Activated CD8-positive, alpha-beta memory T cell treated with anti-CD3 and anti-CD28 coated beads for 4 hours (primary cell): ENCODE data around the gene UNC79.
"Not testable (repeated sequence)": the region's sequence is repeated elsewhere in the genome, so short reads cannot be mapped to it uniquely, and the experiment has no call there.

ENCODE experiments used
- DNase-seq, 2 donors: peaks; one replicate each; pipeline ENCODE4 v3.0.0-alpha.2; 2020; ENCODE audit warnings: low read depth in 2 of 2

The UNC79 gene

DNA sequence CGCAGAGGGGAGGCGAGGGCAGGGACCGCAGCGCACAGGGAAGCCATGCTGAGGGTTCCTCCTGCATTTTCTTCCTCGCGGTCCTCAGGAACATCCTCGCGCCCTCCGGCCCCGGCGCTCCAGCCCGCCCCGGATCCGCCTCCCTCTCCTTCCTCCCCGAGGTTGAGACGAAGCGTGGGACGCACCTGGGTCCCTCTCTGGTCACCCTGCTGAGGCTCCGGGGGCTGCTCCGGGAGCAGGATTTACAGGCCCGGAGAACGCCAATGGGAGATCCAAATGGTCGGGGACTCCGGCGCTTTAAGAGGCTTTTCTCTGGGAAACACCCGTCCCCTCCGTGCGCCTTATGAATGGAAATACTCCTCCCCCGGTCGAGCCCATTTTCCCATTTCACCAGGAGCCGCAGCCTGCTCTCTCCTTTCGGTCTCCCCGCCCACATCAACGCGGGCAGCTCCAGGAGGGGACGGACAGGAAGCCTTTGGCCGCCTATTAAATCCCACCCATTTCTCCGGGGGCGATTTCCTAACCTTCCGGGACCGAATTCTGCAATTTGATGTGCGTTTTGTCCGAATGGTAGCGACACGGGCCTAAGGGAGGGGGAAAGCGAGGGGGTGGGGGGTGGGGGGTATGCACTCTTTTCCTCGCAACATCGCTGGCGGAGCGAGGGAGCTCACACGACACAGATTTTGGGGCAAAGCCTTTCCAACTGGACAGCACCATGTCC, at the start of gene UNC79:
Gene UNC79, plus strand, starts transcription at position 625 of the 721 bp plus-strand sequence. Its CDS starts 91 bp downstream, at position 716.
- DNase-seq, result no peak

DNA sequence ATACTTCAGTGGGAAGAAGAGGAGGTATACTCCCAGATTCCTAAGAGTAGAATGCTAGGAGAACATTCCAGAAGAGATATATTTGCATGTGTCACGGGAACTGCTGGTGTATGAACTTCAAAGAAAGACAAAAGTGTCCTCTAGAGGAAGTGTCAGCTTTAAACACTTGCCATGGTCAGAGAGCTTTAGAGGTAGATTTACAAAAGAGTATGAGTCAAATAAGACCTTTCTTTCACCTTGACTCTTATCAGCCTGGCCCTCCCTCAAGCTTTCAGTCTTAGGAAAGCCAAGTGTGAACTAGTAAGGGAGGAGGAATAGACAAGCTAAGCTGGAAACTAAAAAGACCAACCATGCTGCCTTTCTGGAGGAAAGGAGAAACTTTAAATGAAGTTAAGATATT, 49.1 kb upstream of the UNC79 start:
- DNase-seq, result no peak

DNA sequence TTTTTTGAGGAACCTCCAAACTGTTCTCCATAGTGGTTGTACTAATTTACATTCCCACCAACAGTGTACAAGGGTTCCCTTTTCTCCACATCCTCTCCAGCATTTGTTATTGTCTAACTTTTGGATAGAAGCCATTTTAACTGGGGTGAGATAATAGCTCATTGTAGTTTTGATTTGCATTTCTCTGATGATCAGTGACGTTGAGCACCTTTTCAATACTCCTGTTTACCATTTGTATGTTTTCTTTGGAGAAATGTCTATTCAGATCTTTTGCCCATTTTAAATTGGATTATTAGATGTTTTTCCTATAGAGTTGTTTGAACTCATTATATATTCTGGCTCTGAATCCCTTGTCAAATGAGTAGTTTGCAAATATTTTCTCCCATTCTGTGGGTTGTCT, 46.5 kb upstream of the UNC79 start:
- not testable (repeated sequence) for DNase-seq

DNA sequence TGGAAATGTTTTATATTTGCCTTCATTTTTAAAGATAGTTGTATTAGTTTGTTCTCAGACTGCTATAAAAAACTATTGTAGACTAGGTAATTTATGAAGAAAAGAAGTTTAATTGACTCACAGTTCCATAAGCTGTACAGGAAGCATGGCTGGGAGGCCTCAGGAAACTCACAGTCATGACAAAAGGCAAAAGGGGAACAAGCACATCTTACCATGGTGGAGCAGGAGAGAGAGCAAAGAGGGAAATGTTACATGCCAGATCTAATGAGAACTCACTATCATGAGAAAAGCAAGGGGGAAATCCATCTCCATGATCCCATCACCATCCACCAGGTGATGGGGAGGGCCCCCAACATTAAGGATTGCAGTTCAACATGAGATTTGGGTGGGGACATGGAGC, 35.5 kb upstream of the UNC79 start:
- DNase-seq, result no peak

DNA sequence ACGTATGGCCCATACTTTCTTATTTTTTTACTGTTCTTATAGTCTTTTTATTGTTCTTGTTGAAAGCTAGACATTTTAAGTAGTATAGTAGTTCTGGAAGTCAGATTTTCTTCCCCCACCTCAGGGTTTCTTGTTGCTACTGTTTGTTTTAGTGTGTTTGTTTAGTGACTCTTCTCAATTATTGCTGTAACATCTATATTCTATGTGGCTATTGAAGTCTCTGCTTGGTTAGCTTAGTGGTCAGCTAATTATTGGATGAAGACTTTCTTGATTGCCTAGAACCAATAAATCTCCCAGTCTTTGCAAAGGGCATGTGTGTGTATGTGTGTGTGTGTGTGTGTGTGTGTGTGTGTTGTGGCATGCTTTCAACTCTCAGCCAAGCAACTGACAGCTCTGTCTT, 34.3 kb upstream of the UNC79 start:
- no peak for DNase-seq

DNA sequence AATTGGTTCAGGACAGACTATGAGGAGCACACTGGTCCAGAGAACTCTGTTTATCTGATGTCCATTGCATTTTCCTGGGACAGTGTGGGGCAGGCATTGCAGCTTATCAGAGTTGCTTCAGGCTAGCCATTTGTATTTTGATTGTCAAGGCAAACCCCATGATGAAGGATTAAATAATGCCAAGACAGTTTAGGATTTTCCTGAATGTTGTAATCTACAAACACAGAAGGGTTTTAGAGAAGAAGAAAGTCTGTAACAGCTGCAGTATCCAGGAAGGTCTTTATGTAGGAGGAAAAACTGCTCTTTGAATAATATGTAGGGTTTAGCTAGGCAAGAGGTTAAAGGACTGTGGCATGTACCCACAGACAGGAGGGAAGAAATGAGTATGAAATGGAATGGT, 32.2 kb upstream of the UNC79 start:
- no peak for DNase-seq

DNA sequence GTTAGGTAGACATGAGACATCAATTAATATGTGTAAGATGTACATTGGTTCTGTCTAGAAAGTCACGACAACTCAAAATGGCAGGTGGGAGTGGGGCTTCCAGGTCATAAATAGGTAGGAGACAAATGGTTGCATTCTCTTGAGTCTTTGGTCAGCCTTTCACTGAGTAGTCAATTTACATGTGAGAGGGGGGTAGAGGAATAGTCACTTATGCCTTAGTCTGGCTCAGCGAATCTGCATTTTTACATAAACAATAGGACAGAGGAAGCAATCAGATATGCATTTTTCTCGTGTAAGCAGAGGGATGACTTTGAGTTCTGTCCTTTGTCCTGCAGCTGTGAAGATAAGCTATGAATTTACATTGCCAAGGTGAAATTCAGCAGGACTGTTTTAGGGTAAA, 27.8 kb upstream of the UNC79 start:
- DNase-seq, result no peak

DNA sequence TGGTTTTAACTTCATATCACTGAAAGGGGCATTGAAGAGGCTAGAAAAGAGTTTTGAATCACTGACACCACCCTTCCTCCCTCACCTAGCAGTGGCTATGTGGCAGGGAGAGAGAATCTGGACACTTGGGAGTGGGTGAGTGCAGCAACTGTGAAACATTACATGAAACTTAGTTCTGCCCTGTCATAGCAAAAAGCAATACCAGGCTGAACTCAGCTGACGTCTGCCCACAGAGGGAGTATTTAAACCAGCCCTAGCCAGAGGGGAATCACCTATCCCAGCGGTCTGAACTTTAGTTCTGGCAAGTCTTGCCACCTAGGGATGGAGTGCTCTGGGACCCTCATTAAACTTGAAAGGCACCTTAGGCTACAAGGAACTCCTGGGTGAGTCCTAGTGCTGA, 20.7 kb upstream of the UNC79 start:
- DNase-seq, result no peak

DNA sequence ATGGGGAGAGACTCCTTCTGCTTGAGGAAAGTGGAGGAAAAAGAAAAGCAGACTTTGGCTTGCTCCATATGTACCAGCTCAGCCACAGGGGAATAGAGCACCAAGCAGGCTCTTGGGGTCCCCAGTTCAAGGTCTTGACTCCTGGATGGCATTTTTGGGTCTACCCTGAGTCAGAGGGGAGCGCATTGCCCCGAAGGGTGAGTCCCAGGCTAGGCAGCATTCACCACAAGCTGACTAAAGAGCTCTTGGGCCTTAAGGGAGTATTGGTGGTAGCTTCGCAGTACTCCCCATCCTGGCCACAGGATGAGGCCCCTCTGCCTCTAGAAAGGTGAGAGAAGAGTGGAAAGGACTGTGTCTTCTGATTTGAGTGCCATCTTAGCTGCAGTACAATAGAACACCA, 19.8 kb upstream of the UNC79 start:
- DNase-seq, result no peak

DNA sequence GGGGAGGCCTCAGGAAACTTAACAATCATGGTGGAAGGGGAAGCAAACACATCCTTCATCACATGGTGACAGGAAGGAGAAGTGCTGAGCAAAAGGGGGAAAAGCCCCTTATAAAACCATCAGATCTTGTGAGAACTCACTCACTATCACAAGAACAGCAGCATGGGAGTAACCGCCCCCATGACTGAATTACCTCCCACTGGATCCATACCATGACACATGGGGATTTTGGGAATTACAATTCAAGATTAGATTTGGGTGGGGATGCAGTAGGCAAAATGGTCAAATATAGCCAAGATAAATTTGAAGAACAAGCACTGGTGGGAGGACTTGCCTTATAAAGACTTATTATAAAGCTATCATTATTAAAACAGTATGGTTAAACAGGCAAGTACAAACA, 5.6 kb upstream of the UNC79 start:
- not testable (repeated sequence) for DNase-seq

DNA sequence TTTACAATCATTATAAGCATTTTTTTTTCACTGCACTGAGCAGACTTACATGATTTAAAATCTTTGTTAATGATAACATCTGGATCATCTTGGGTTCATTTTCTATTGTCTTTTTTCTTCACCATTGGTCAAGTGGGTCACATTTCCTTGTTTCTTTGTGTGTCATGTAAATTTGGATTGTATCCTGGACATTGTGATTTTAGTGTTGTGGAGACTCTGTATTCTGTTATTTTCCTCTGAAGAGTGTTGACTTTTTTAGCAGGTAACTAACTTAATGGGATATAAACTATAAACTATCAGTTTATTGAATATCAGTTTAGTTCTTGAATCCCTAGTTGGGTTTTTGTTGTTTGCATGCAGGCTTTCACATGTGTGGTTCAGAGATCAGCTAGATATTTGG, 4.0 kb upstream of the UNC79 start:
- DNase-seq, result no peak

DNA sequence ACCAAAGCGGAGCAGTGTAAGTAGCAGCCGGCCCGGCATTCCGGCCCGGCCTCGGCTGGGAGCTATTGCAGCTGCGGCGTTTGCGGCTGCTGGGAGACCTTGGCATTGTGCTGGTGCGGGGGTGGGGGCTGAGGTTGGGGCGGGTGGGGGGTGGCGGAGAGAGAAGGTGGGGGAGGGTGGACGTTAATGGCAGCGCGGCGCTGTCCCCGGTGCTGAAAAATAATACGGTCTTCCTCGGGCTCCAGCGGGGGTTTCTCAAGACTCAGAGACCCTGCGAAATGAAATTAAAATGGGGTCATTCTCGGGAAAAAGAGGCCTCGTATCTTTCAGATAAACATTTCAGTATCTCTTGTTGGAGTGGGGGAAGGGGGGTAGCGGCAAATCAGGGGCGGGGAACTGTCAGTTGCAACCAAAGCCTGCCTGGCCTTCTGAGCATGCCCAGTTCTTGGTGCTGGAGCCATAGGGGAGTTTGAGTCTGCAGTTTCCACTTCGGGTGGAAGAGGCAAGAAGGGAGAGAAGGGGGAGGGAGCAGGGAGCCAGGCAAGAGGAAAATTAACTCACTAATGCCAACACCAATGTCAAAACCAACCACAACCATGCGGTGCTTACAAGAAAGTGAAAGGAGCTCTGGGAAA, 414 bp downstream of the UNC79 start:
- DNase-seq, result no peak

DNA sequence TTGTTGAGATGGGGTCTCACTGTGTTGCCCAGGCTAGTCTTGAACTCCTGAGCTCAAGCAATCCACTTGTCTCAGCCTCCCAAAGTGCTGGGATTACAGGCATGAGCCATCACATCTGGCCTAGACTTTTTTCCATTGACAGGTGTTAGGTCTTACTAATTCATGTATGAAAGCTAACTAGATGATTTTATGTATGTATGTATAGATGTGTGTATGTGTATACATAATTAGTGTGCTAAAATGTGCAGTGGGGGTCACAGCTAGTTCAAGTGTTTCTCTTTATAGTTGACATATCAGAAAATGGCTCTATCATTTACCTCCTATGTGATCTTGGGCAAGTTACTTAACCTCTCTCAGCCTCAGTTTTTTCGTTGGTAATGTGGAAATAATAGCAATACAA, 23.5 kb downstream of the UNC79 start:
- DNase-seq, result no peak

DNA sequence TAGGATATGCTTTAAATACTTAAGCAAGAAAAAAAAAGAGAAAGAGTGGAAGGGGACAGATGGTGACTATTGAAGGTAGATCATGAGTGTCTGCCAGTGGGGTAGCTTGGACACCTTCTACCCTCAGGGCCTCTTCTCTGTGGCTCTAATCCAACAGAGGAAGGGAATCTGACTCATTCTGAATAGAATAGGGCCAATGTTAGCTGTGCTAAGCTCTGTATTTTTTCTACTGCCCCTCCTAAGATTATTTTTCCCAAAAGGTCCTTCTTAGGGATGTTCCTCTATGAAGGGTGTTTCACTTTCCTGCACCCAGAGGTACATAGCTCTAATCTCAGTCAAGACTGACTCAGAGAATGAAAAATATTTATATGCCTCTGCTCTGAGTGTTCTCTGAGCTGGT, 25.6 kb downstream of the UNC79 start:
- no peak for DNase-seq

DNA sequence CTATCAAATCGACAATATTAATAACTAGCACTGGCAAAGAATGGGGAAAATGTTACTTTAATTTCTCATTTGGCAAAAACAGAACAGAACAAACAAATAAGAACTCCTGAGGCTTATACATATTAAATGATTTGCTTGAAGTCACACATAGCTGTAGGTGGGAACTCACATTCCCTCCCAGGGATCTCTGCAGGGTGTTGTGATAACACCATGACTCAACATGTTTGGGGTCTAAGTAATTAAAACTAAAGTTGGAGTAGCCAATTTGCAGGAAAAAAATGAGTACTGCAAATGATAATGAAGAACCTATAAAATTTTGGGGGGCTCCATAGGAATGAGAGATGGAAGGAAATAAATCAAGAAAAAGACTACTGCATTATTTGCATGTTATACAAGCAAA, 27.5 kb downstream of the UNC79 start:
- DNase-seq, result no peak

DNA sequence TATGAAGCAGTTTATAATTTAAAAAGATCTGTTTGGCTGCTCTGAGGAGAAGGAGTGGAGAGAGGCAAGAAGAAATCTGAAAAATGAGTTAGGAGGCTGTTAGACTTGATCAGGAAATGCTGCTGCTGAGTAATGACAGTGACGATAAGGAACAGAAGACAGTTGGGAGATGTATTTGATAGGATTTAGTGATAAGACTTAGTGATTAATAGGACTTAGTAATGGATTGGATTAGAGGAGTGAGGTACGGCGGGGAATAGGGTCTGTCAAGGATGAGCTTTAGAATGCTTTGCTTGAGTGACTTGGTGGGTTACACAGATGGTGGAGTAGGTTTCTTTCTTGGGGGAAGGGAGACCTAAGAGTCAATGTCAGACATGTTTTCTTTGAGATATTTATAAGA, 31.7 kb downstream of the UNC79 start:
- no peak for DNase-seq

DNA sequence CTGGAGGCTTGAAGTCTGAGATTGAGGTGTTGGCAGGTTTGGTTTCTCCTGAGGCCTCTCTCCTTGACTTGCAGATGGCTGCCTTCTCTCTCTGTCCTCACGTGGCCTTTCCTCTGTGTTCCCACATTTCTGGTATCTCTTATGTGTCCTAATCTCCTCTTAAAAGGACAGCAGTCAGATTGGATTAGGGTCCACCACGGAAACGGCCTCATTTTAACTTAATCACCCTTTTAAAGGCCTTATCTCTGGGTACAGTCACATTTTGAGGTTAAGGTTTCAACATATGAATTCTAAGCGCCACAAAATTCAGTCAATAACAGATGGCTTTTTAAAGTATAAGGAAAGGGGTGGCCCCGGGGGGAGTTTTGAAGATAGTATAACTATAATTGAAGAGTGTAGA, 33.5 kb downstream of the UNC79 start:
- DNase-seq, result no peak

DNA sequence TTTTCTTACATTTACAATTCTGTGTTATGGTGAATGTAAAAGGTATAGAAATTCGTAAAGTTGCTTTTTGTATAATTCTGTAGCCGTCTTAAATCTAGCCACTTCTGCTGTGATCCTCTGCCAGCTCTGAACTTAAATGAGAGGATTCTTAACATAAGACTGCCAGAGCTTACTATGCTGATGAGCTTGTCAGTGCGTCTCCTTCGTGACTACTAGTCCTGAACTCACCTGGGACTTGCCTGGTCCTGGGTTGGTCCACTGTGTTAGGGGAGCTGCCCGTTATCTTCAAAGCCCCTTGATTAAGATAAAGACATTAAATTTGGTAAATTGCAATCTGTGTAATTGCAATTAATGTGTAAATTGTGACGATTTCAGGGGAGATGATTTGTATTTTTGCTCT, 44.7 kb downstream of the UNC79 start:
- DNase-seq, result no peak

DNA sequence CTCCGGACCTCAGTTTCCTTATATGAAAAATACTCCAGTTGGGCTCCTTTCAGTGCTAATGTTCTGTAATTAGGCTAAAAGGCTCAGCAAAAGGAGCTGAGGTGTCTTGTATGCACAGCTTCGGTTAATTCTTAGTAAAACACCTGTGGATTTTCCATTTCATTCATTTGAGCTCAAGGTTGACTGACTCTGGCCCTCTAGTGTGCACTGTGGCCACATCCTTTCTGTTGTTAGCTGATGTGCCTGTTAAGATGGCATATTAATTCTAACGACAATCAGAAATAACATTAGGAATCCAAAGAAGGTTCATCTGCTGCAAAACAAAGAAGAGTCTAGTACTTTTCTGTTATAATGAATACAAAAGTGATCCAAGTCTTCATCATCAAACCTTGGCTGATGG, 45.6 kb downstream of the UNC79 start:
- no peak for DNase-seq

DNA sequence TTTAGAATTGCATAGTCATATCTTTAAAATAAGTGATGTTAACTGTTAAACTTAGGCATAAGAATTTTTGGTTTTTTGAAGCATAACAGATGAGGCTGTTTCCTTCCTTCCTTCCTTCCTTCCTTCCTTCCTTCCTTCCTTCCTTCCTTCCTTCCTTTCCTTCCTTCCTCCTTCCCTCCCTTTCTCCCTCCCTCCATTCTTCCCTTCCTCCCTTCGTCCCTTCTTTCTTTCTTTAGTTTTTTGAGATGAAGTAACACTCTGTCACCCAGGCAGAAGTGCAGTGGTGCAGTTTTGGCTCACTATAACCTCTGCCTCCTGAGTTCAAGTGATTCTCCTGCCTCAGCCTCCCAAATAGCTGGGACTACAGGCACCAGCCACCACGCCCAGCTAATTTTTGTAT, 48.3 kb downstream of the UNC79 start:
- not testable (repeated sequence) for DNase-seq

DNA sequence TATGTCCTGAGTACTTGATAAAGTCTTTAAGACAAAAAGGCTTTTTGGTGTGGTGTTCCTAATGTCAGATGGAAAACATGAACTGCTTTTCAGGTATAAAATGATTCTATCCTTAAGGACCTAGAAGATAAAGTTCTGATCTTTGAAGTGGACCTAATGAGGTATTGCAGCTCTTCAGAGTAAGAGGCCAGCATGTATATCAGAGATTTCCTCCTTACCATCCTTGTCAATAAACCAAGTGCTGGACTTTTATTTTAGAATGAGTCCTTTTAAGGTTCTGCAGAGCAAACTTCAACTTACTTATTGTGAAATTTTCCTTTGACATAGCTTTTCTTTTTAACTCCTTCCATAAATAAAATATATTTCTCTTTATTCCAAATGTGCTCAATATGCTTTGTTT, 50.1 kb downstream of the UNC79 start:
- DNase-seq, result no peak

DNA sequence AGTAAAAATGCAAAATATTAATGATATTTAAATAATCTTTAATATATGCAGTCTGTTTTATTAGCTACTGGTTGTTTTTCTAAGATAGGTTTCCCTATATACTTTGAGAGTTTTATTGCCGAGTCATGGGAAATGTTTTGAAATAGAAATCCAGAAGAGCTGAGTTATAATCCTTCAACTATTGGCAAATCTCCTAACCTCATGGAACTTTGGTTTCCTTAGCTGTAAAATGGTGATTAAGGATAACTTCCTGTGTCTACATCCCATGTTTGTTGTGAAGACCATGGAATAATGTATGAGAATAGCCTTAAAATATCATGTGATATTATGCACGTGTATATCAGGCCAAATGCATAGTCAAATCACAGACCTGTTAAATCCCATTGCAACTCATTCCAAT, 51.0 kb downstream of the UNC79 start:
- DNase-seq, result no peak

DNA sequence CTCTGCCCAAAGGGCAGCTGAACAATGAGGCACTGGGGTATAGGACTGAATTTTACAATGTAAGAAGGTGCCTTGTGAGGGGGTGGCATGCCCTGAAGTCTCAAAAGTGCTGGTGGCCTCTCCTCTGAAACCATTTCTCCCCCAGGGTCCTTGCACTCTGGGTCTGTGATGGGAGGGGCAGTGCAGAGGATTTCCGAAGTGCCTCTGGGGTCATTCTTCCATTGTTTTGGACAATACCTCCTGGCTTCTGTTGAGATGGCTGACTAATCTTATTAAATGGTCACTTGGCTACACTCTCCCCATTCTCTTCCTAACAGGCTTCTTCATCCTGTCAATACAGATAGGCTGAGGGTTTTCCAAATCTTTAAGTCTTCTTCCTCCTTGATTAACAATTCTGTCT, 59.3 kb downstream of the UNC79 start:
- DNase-seq, result no peak

DNA sequence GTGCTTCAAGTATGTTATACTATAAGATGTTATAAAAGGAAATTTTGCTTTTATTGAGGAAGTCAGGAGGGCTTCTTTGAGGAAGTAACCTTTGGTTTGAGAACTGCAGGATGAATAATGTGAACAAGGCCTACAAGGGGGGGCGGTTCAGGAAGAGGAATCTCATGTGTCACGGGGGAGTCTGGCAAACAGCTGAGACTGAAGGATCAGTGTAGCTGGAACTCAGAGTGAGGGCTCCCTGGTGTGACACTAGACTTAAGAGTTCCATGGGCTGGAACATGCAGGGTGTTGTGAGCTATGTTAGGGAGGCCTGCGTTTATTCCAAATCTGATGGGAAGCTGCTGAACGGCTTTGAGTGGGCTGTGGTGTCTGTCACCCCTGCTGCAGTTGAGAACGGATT, 62.3 kb downstream of the UNC79 start:
- DNase-seq, result no peak
